A549 (cell line): ENCODE data around the gene PRKCE.

Source experiments
- BCL3 ChIP-seq: fragments of >200 bp; sonication (Bioruptor Twin); formaldehyde crosslinking; IDR thresholded peaks from 3 replicates; pipeline ENCODE4 v1.6.1; 2016
- CBX2 ChIP-seq: fragments of 200-600 bp; sonication (generic); IDR thresholded peaks from 2 replicates; pipeline ENCODE4 v1.6.1; 2016; ENCODE audit warnings: low read depth, mild to moderate bottlenecking, borderline replicate concordance
- CTCF ChIP-seq: fragments of >200 bp; sonication (Bioruptor Twin); formaldehyde crosslinking; IDR thresholded peaks from 3 replicates; pipeline ENCODE4 v1.5.1; 2016
- HOXB5 ChIP-seq: fragments of 250-450 bp; sonication (Bioruptor Pico); IDR thresholded peaks from 2 replicates; pipeline ENCODE4 v1.5.0; 2020; ENCODE audit warnings: mild to moderate bottlenecking, moderate library complexity
- KDM5A ChIP-seq: fragments of 200-600 bp; sonication (generic); IDR thresholded peaks from 2 replicates; pipeline ENCODE4 v1.6.1; 2016; ENCODE audit warnings: antibody characterized with exemption, mild to moderate bottlenecking
- MAZ ChIP-seq: fragments of 150-350 bp; IDR thresholded peaks from 2 replicates; pipeline ENCODE4 v1.6.1; 2014; ENCODE audit warnings: antibody characterized with exemption, low read depth, low read length, borderline replicate concordance
- NR3C1 ChIP-seq: fragments of >200 bp; sonication (Bioruptor Twin); formaldehyde crosslinking; IDR thresholded peaks from 3 replicates; pipeline ENCODE4 v1.6.1; 2017
- POLR2A ChIP-seq: IDR thresholded peaks from 2 replicates; pipeline ENCODE4 v1.6.1; 2012; ENCODE audit warnings: mild to moderate bottlenecking, low read length
- RAD21 ChIP-seq, 2 experiments: fragments of >200 bp in 1 of 2; sonication (Bioruptor Twin) in 1 of 2; formaldehyde crosslinking in 1 of 2; IDR thresholded peaks in 1 of 2; conservative IDR thresholded peaks in 1 of 2; 2 replicates in 1 of 2; 3 replicates in 1 of 2; pipeline ENCODE4 v1.6.1; 2012 to 2018; ENCODE audit warnings: inconsistent platforms in 1 of 2
- REST ChIP-seq: fragments of 200-600 bp; sonication (generic); IDR thresholded peaks from 2 replicates; pipeline ENCODE4 v1.6.1; 2016; ENCODE audit warnings: antibody characterized with exemption, mild to moderate bottlenecking, moderate library complexity
- SMC3 ChIP-seq: fragments of >200 bp; sonication (Bioruptor Twin); formaldehyde crosslinking; IDR thresholded peaks from 3 replicates; pipeline ENCODE4 v1.6.1; 2018; ENCODE audit warnings: inconsistent platforms
- TF ChIP-seq, protein P1 (sequence below): IDR thresholded peaks from 2 replicates; pipeline ENCODE4 v1.6.1; 2012

DNA sequence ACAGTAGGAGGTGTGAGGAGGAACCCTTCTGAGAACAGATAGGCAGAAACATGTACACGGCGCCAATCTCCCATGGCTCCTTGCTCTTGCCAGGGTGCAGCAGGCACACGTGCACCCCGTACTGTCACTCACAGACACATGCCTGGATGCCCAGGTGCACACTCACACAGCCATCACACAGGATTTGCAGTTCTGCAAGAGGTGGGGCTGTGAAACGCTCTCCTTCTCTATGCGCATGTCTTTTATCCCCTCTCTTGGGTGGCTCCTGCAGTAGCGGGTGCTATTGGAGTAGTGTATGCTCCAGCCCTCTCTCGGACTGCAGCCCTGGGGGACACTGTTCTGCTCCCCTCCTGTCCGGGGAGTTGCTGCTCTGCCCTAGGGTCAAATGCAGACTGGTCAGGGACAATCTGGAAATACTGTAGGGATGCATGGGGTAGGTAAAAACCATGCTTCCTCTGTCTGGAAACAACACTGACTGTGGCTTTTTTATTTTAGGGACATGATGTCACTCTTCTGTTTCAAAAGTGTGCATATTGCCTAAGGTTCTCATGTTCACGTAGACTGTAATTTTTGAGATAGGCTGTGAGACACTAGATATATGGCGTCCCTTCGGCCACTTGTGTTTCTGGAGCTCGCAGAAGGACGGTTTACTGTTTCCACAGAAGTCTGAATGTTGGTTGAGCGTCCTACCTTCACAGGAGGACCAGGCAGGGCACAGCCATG is 118.5 kb downstream of the PRKCE start:
- TF ChIP-seq HOXB5 (CRISPR knock-in tag) (no peak), POLR2A (no peak), CTCF (no peak), MAZ (no peak), RAD21 (conservative IDR thresholded peaks at IDR 0.05 in 1 of 2, IDR thresholded peaks at IDR 0.05 in 1 of 2) (no peak), SMC3 (no peak), NR3C1 (no peak), KDM5A (no peak), REST (no peak), BCL3 (no peak), CBX2 (no peak)
- TF ChIP-seq, protein P1, sequence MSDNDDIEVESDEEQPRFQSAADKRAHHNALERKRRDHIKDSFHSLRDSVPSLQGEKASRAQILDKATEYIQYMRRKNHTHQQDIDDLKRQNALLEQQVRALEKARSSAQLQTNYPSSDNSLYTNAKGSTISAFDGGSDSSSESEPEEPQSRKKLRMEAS, result no peak
